ENCODE measurements around the gene TRAPPC2B. TPM values are rescaled to one million over a fixed set of nuclear protein-coding genes. Genes with fewer than 3 reads are reported as not detected.

TRAPPC2B gene
- total and polyA plus RNA-seq, 2 donors (not counting 1 experiment from before 2014, with no cell fraction given), result 13.4 to 14.0 TPM

GRCh38 chr19:57321751-57322150, 41.6 kb upstream of the TRAPPC2B start:
- H4K20me1 ChIP-seq (ENCODE audit: control insufficient read depth, extremely low read depth, insufficient read depth, low read length), result no peaks in the 10 kb centered on the region
- no peaks in the 10 kb centered on the region for H3K9me3 ChIP-seq (ENCODE audit: control insufficient read depth, insufficient read depth, low read depth, low read length)
- H2AFZ ChIP-seq (ENCODE audit: low read length), result no peak overlapping the region
- no peak overlapping the region for H3K27ac ChIP-seq (ENCODE audit: insufficient read depth, low read length)
- peaks cover 6% of the 10 kb centered on the region for H3K36me3 ChIP-seq (ENCODE audit: control insufficient read depth, insufficient read depth, low read length)
- H3K4me1 ChIP-seq (ENCODE audit: control insufficient read depth, extremely low read depth, insufficient read depth, low read length), result no peaks in the 10 kb centered on the region
- DNase-seq (ENCODE audit: low read depth in 2 of 2), result no peak
- no peak for TF ChIP-seq CTCF (conservative IDR thresholded peaks at IDR 0.05 in 1 of 2, IDR thresholded peaks at IDR 0.05 in 1 of 2; ENCODE audit: low read depth in 1 of 2, low read length in 2 of 2)
- TF ChIP-seq EZH2 (IDR thresholded peaks at IDR 0.05; ENCODE audit: low read length, missing control alignments), result no peak
- peak overlapping the region; percentile 68 to 96 (median 95) for H3K4me3 ChIP-seq (replicated peaks in 1 of 4; ENCODE audit: control extremely low read depth in 1 of 4, insufficient read depth in 1 of 4, low read depth in 3 of 4, low read length in 4 of 4)
- H3K27me3 ChIP-seq (ENCODE audit: control insufficient read depth, insufficient read depth, low read length), result no peaks in the 10 kb centered on the region
- H3K79me2 ChIP-seq (ENCODE audit: control insufficient read depth, insufficient read depth, low read length), result peaks cover 28% of the 10 kb centered on the region
- H3K4me2 ChIP-seq (ENCODE audit: extremely low read depth, insufficient read depth, low read length), result peak overlapping the region; percentile 95
- H3K9ac ChIP-seq (ENCODE audit: insufficient read depth, low read length), result no peak overlapping the region

- Histone ChIP-seq H2AFZ (ENCODE audit: low read length) (no peak overlapping the region), H3K9me3 (ENCODE audit: control insufficient read depth, insufficient read depth, low read depth, low read length) (no peaks in the 10 kb centered on the region), H3K4me3 (replicated peaks in 1 of 4; ENCODE audit: control extremely low read depth in 1 of 4, insufficient read depth in 1 of 4, low read depth in 3 of 4, low read length in 4 of 4) (no peak overlapping the region), H3K9ac (ENCODE audit: insufficient read depth, low read length) (no peak overlapping the region), H3K79me2 (ENCODE audit: control insufficient read depth, insufficient read depth, low read length) (peaks cover 28% of the 10 kb centered on the region), H3K27ac (ENCODE audit: insufficient read depth, low read length) (no peak overlapping the region), H3K4me1 (ENCODE audit: control insufficient read depth, extremely low read depth, insufficient read depth, low read length) (no peaks in the 10 kb centered on the region), H4K20me1 (ENCODE audit: control insufficient read depth, extremely low read depth, insufficient read depth, low read length) (no peaks in the 10 kb centered on the region), H3K36me3 (ENCODE audit: control insufficient read depth, insufficient read depth, low read length) (peaks cover 13% of the 10 kb centered on the region), H3K4me2 (ENCODE audit: extremely low read depth, insufficient read depth, low read length) (no peak overlapping the region), H3K27me3 (ENCODE audit: control insufficient read depth, insufficient read depth, low read length) (no peaks in the 10 kb centered on the region)
- TF ChIP-seq EZH2 (IDR thresholded peaks at IDR 0.05; ENCODE audit: low read length, missing control alignments), result no peak
- TF ChIP-seq CTCF (conservative IDR thresholded peaks at IDR 0.05 in 1 of 2, IDR thresholded peaks at IDR 0.05 in 1 of 2; ENCODE audit: low read depth in 1 of 2, low read length in 2 of 2), result no peak
- DNase-seq (ENCODE audit: low read depth in 2 of 2), result no peak
Observed at GRCh38 chr19:57324992-57325391, 38.4 kb upstream of the TRAPPC2B start.

- H3K9ac ChIP-seq (ENCODE audit: insufficient read depth, low read length), result no peak overlapping the region
- H2AFZ ChIP-seq (ENCODE audit: low read length), result no peak overlapping the region
- H3K9me3 ChIP-seq (ENCODE audit: control insufficient read depth, insufficient read depth, low read depth, low read length), result no peaks in the 10 kb centered on the region
- no peaks in the 10 kb centered on the region for H3K27me3 ChIP-seq (ENCODE audit: control insufficient read depth, insufficient read depth, low read length)
- H3K4me1 ChIP-seq (ENCODE audit: control insufficient read depth, extremely low read depth, insufficient read depth, low read length), result no peaks in the 10 kb centered on the region
- TF ChIP-seq EZH2 (IDR thresholded peaks at IDR 0.05; ENCODE audit: low read length, missing control alignments) (no peak), CTCF (conservative IDR thresholded peaks at IDR 0.05 in 1 of 2, IDR thresholded peaks at IDR 0.05 in 1 of 2; ENCODE audit: low read depth in 1 of 2, low read length in 2 of 2) (no peak)
- H4K20me1 ChIP-seq (ENCODE audit: control insufficient read depth, extremely low read depth, insufficient read depth, low read length), result no peaks in the 10 kb centered on the region
- DNase-seq (ENCODE audit: low read depth in 2 of 2), result no peak
- no peak overlapping the region for H3K4me2 ChIP-seq (ENCODE audit: extremely low read depth, insufficient read depth, low read length)
- peaks cover 3% of the 10 kb centered on the region for H3K79me2 ChIP-seq (ENCODE audit: control insufficient read depth, insufficient read depth, low read length)
- H3K27ac ChIP-seq (ENCODE audit: insufficient read depth, low read length), result no peak overlapping the region
- peaks cover 13% of the 10 kb centered on the region for H3K36me3 ChIP-seq (ENCODE audit: control insufficient read depth, insufficient read depth, low read length)
- no peak overlapping the region for H3K4me3 ChIP-seq (replicated peaks in 1 of 4; ENCODE audit: control extremely low read depth in 1 of 4, insufficient read depth in 1 of 4, low read depth in 3 of 4, low read length in 4 of 4)
Observed at GRCh38 chr19:57327993-57328392, 35.4 kb upstream of the TRAPPC2B start.

Measured in fibroblast of lung (primary cell).